SKM-1 (cell line): ENCODE measurements around the gene CD151.

ENCODE experiments used
- DNase-seq: peaks from one replicate; lab custom pipeline; 2025; ENCODE audit not compliant: unreplicated experiment; lab: John Stamatoyannopoulos, UW

The CD151 gene

DNA sequence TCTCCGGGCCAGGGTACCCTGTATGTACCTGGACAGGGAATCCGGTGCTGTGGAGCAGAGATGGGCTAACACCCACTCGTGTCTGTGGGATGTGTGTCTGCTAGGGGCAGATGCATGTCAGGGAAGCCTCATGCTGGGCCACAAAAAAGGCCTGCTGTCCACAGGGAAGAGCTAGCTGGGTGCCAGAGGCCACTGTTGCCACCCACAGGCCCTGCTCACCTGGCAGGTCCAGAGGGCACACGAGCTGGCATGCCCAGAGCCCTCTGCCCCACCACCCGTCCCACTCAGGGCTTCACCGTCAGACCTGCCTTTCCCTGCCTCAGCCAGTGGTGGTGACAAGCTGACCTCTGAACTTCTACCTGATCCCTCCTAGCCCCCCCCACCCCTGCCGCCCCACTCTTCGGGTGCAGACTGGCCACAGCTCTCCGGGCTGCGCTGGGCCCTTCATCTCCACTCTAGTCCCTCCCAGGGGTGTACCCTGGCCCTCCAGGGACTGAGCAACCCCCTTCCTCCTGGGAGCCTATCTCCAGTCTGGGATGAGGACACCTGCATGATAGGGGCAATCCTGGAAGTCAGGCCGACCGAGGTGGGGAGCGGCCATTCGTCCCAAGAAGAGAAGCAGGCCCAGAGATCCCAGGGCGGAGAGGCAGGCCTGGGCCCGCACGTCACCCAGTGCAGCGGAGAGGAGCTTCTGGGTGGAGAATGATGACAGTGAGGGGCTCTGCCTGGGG is 36.0 kb upstream of the CD151 start:
- no peak for DNase-seq

DNA sequence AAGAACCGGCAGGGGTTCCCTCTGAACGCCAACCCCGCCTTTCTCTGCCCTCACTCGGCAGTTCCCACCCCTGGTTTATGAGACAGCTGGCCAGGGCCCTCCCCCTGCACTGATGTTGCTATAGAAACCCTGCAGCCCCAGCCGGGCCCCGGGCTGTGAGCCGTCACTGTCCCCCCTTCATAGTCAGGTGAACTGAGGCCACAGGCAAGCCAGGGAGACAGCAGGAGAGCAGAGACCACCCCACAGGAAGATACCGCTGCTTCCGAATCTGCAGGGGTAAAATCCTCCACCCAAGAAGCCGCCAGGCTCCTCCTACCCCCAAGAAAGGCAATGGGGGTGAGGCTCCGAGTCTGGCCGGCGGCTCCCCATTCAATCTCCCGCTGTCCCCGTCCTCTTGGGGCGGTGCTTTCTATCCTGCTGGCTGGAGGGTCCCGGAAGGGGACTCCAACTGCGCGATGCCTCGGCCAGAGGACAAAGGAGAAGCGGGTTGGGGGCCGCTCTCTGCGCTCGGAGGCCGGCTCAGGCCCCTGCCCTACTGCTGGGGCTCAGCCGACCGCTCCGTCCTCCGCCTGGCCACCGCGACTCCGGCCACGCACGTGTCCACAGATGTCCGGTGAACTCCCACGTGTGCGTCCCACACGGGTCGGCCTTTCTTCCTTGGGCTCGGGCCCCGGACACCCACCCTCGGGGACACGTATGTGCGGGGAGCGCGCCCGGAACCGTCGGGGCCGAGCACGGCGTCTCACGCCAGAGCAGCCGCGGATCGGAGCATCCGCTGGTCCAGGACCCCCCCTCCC is 35.3 kb upstream of the CD151 start:
- peak; percentile 55 for DNase-seq

DNA sequence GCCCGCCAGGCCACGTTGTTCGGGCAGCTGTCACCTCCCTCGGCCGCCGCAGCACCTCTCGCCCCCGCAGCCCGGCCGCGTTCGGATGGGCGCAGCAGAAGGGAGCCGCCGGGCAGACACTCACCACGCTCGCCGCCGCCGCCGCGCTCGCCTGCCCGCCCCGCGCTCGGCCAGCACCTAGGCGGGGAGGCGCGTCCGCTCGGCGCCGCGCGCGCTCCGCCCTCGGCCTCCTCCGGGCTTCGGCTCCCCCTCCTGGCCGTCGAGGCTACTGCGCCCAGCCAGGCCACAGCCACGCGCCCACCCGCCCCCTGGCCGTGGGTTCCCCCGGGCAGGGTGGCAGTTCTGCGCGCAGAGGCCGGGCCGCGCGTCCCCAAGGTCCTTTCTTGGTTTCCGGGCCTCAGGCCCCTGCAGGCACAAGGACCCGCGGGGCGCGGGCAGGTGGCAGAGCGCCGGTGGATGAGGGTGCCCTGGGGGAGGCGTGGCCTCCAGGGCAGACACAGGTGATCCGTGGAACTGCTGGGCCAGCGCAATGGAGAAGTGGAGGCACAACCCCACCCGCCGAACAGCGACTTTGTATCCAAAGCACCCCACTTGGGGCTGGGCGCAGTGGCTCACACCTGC is 34.5 kb upstream of the CD151 start, which contains the start of gene SLC25A22:
Gene SLC25A22, minus strand, starts transcription at position 189 of the 621 bp plus-strand sequence. CDS start 3,275 bp downstream, outside the sequence.
- DNase-seq = peak; percentile 51

GRCh38 chr11:799641-800316 is 33.0 kb upstream of the CD151 start:
- no peak for DNase-seq

DNA sequence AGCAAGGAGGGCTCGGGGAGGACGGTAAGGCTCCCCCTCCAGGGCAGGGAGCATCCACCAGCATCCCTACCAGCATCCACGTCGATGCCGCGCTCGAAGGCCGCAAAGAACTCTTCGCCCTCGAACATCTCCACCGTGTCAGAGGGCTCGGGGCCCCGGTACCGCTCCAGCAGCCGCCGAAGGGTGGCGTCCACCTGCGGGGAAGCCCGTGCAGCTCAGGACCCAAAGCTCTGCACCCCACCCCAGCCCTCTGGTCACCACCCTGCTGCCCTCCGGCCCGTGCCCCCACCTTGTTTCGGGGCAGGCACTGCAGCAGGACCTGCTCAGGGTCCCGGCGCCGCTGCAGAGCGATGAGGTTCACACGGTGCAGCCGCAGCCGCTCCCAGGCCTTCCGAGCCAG is 32.3 kb upstream of the CD151 start:
- DNase-seq = no peak

DNA sequence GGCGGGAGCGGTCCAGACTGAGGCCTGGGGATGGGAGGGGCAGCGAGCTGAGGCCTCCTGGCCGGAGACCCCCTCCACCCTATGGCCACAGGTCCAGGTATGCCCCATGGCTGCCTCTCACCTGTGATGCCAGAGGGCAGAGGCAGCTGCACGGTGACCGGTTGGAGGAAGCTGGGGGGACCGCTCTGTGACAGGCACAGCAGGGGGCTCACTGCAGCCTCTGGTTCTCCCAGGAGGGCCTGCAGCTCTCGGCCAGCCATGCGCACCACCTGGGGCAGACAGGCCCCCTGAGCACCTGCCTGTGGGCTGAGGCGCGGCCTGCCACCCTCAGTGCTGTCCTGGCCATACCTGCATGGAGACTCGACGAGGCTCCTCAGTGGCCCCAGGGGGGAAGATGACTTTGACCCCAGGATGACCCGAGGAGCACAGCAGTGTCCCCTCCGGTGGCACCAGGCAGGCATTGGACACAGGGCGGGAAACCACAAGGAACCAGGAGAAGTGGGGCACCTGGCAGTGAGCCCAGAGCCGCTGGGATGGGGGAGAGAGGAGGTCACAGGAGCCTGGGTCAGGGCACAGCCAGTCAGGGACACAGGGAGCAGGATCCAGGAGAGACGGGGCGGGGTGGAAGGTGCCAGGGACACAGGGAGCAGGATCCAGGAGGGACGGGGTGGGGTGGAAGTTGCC is 31.5 kb upstream of the CD151 start:
- DNase-seq = no peak

DNA sequence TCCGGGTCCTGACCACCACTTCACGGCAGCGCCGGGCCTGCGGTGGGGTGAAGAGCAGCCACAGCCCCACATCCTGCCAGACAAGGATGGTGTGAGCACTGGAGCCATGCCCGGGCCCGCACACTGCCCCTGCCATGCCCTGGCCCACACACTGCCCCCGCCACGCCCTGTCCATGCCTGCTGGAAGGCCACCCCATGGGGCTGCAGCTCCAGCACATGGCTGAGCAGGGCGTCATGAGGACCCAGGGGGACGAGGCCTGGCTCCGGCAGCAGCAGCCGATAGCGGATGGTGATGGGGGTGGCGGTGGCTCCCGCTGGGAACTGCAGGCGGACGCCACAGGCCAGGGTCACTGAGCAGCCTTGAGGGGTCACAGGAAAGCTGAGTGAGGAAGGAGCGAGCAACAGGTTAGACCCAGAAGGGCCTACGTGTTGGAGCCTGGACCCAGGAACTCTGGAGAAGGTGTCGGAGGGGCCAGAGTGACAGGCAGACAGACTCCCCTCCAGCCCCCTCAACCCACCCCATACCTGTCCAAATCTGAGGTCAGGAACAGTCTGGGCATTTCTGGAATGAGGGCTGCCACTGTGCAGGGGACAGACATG is 30.6 kb upstream of the CD151 start:
- no peak for DNase-seq

GRCh38 chr11:802693-803466 is 29.9 kb upstream of the CD151 start:
- no peak for DNase-seq

- DNase-seq = no peak
These were observed 29.3 kb upstream of the CD151 start for GRCh38 chr11:803467-803742.

DNA sequence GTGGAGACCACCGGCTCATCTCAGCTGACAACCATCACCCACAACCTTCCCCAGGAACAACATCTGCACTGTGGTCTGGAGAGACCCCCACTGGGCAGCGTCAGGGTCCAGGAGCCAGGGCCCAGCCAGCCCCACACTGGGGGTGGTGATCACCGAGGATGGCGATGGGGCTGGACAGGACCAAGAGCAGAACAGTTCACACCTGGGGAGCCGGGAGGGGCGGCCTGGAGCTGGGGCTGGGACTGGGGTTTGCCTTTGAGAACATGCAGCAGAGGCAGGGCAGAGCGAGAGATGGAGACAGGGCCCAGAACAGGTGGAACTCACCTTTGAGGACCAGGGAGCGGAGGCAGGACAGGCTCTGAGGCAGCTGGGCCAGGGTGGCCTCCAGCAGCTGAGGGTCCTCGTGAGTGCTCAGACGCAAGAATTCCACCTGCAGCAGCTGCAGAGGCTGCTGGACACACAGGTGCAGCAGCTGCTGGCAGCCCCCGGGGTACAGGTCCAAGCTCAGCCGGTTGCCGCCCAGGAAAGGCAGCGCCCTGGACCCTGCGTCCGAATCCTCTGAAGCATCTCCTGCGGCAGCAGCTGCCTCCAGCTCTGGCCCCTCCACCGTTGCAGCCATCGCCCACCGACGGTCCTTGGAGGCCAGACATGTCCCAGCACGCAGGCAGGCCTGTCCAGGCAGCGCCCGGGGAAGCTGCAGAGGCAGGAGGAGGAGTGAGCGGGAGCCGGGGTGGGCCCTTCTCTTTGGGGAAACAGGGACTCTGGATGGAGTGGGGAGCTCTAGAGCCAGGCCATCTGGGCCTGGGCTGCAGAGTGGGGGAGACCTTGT is 28.8 kb upstream of the CD151 start:
- no peak for DNase-seq

- DNase-seq = no peak
These were observed 28.2 kb upstream of the CD151 start for GRCh38 chr11:804599-804964.

DNA sequence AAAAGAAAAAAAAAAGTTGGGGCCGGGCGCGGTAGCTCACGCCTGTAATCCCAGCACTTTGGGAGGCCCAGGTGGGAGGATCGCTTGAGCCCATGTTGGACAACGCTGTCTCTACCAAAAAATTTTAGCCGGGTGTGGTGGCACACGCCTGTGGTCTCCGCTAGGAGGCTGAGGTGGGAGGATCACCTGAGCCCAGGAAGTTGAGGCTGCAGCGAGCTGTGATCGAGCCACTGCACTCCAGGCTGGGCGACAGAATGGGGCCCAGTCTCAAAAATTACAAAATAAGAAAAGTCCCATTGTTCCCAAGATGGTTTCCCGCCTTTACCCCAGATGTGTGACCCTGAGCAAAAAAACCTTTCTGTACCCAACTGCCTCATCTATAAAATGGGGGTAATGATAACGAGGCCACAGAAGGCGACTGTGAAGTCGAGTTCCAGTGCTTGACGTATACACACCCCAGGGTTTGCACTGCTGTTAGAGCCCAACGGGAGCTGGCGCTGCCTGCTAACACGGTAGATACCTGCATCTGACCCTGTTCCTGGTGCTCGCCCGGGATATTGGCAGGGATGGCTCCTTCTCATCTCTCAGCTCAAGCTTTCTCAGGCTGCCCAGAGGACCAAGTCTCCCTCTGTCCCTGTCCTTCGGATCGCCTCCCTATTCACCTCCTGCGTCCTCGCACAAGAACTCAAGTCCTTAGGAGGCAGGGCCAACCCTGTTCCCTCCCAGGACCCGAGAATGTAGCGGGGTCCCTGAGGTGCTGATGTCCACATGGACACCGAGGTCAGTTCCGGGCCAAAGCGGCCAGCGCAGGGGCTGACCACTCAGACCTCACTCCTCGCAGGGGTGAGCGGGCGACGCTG is 24.1 kb upstream of the CD151 start:
- DNase-seq = no peak

DNA sequence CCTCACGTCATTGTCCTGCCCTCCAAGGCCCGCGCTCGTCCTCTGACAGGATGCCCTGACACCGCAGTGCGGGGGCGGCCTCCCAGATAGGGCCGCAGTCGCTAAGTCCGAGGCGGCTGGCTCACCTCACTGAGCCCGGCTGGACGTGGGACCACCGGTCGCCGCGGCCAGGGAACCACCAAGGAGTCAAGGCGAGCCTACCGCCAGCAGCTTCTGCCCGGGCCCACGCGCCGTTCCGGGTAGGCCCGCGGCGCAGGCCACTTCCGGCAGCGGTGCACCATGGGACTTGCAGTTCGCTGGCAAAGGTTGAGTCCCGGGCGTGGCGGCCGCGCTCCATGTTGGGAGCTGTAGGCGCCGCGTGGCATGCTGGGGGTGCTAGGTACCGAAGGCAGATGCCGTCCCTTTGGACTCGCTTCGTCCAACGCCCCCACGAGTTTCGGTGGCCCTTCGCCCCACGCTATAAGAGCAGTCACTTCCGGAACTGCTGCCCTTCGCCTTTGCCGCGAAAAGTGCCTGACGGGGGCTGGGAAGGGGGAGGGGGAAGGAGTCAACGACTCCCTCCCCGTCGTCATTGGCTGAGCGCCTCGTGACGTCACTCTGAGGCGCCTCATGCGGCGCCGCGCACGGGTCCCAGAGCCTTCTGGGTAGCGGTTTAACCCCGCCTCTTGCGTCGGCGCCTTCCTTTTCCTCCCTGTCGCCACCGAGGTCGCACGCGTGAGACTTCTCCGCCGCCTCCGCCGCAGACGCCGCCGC is 23.3 kb upstream of the CD151 start, which contains the start of gene RPLP2:
Gene RPLP2, plus strand, starts transcription at position 681 of the 753 bp plus-strand sequence. CDS start 268 bp downstream, outside the sequence.
- DNase-seq = peak; percentile 86

DNA sequence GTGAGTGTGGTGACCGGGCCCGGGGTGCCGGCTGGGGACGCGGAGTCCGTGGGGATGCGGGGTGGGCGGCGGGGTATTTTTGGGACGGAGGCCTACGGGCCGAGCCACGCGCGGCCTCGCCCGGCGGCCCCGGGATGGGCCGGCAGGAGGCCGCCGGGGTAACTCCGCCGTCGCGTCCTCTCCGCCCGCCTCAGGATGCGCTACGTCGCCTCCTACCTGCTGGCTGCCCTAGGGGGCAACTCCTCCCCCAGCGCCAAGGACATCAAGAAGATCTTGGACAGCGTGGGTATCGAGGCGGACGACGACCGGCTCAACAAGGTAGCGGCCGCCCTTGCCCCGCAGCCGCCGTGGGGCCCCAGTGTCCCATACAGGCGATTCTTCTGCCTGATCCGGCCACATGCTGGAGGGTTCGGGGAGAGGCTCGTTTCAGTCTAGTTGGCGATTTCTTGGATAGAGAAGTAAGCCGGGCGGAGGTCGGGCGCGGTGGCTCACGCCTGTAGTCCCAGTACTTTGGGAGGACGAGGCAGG is 22.6 kb upstream of the CD151 start:
- DNase-seq = no peak

DNA sequence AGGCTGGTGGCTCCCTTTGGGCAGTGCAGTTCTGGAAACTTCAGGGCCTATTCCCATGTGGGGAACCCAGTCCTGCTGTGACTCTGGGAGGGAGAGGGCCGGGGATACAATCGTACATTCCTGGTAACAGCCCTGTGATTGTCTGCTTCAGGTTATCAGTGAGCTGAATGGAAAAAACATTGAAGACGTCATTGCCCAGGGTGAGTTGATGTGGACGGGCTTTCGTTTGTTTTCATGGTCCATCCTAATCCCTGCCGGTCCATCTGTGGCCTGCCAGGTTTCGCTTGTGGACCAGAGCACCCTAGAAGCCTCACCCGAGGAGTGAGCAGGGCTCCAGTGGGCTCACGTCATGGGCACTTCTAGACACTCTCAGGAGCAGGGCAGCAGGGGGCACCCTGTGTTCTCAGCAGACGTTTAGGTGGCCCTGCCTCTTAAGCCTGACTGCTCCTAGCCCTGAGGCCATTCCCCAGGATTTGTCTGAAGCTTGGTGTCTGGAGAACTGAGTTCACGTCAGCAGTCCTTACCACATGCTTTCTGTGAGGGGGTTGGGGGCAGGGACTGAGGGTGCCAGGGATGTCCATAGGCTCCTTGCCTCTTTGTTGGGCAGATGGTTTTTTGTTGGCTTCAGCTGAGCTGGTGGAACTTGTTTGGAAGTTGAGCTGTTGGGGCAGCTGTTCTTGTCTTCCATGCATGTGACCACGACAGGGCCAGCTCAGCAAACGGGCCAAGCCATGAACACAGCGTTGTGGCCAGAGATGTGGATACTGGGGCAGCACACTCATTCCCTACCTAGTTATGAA is 21.1 kb upstream of the CD151 start:
- DNase-seq = no peak

- DNase-seq = no peak
These were observed 20.4 kb upstream of the CD151 start for GRCh38 chr11:812390-812789.
